GM12878 (cell line): ENCODE results near the gene BRME1. TPM values are rescaled to one million over a fixed set of nuclear protein-coding genes. Genes with fewer than 3 reads are reported as not detected.

Experiments
- ATF7 ChIP-seq: fragments of 450-650 bp; IDR thresholded peaks from 2 replicates; pipeline ENCODE4 v1.6.1; 2016; ENCODE audit warnings: low read depth, mild to moderate bottlenecking
- BMI1 ChIP-seq: fragments of 450-650 bp; IDR thresholded peaks from 2 replicates; pipeline ENCODE4 v1.6.1; 2016; ENCODE audit warnings: mild to moderate bottlenecking, moderate library complexity, borderline replicate concordance
- CBFB ChIP-seq: IDR thresholded peaks from 2 replicates; pipeline ENCODE4 v1.6.1; 2016; ENCODE audit warnings: antibody characterized with exemption, low read depth
- EGR1 ChIP-seq, 2 experiments: IDR thresholded peaks; 1 replicate in 1 of 2; 2 replicates in 1 of 2; pipeline ENCODE4 v1.6.1; 2011 to 2012; ENCODE audit warnings: low read depth in 2 of 2, low read length in 2 of 2, borderline replicate concordance in 1 of 2, mild to moderate bottlenecking in 1 of 2, moderate library complexity in 1 of 2
- GABPA ChIP-seq: IDR thresholded peaks from 2 replicates; pipeline ENCODE4 v1.6.1; 2014; ENCODE audit warnings: antibody characterized with exemption, low read depth, mild to moderate bottlenecking, inconsistent platforms
- KAT2A ChIP-seq: conservative IDR thresholded peaks from 2 replicates; pipeline ENCODE4 v1.6.1; 2011; ENCODE audit warnings: low read depth, low read length; ENCODE audit not compliant: control insufficient read depth
- MTA2 ChIP-seq: fragments of 450-650 bp; IDR thresholded peaks from 2 replicates; pipeline ENCODE4 v1.6.1; 2016; ENCODE audit warnings: low read depth, mild to moderate bottlenecking, moderate library complexity
- PKNOX1 ChIP-seq: fragments of 450-650 bp; IDR thresholded peaks from 2 replicates; pipeline ENCODE4 v1.6.1; 2016; ENCODE audit warnings: mild to moderate bottlenecking
- RBBP5 ChIP-seq: fragments of 200-600 bp; sonication (generic); conservative IDR thresholded peaks from 2 replicates; pipeline ENCODE4 v1.6.1; 2016
- RUNX3 ChIP-seq: IDR thresholded peaks from 2 replicates; pipeline ENCODE4 v1.6.1; 2012; ENCODE audit warnings: low read length, inconsistent platforms
- SREBF2 ChIP-seq: IDR thresholded peaks from 2 replicates; pipeline ENCODE4 v1.6.1; 2012; ENCODE audit warnings: mild to moderate bottlenecking, low read length
- YBX1 ChIP-seq: fragments of 450-650 bp; IDR thresholded peaks from 2 replicates; pipeline ENCODE4 v1.6.1; 2016; ENCODE audit warnings: antibody characterized with exemption
- ZBTB40 ChIP-seq: fragments of 450-650 bp; IDR thresholded peaks from 2 replicates; pipeline ENCODE4 v1.6.1; 2016; ENCODE audit warnings: mild to moderate bottlenecking, moderate library complexity, borderline replicate concordance
- ZNF592 ChIP-seq: fragments of 450-650 bp; IDR thresholded peaks from 2 replicates; pipeline ENCODE4 v1.6.1; 2017; ENCODE audit warnings: mild to moderate bottlenecking, moderate library complexity
- ZNF687 ChIP-seq: fragments of 450-650 bp; IDR thresholded peaks from 2 replicates; pipeline ENCODE4 v1.6.1; 2017; ENCODE audit warnings: mild to moderate bottlenecking, moderate library complexity
- polyA plus RNA-seq, 11 experiments: library from polyadenylated mRNA; depleted of rRNA in 4 of 11; unstranded in 6 of 11; stranded (reverse) in 5 of 11; fragments of >200 nt; fragmentation: Nextera tagmentation in 4 of 11; fragmentation: Illumina TruSeq in 1 of 11; extraction: Ambion mirVana in 4 of 11; extraction: Trizol in 1 of 11; gene quantifications; 1 replicate in 1 of 11; 2 replicates in 10 of 11; pipeline versions ENCODE4 v1.2.1 to v1.2.3, GENCODE V29; 2011 to 2016; ENCODE audit warnings: inconsistent platforms in 2 of 11, missing spikeins in 2 of 11, low read depth in 1 of 11
- total RNA-seq, 4 experiments: library from RNA; depleted of rRNA in 3 of 4; stranded (reverse); fragments of >200 nt in 3 of 4; fragmentation: Illumina TruSeq in 1 of 4; extraction: Trizol in 1 of 4; gene quantifications; 2 replicates each; pipeline versions ENCODE4 v1.2.1 to v1.2.3, GENCODE V29; 2013 to 2021

The BRME1 gene
- total and polyA plus RNA-seq, 10 of the 15 experiments (the other 5 are each of a cell fraction or from before 2014, with no cell fraction given) = 0.07 to 2.2 (median 1.1) TPM; not detected in 1

GRCh38 chr19:13868663-13869062 lies 37.3 kb downstream of the BRME1 start (continued):
- no peak for TF ChIP-seq ZBTB40
- no peak for TF ChIP-seq ATF7
- TF ChIP-seq EGR1 (IDR thresholded peaks at IDR 0.05; ENCODE audit: borderline replicate concordance in 1 of 2, low read depth in 2 of 2, low read length in 2 of 2) = peak in 1 of 2 experiments; percentile 40; a peak in 1 of 3 replicates
- no peak for TF ChIP-seq YBX1
- no peak for TF ChIP-seq CBFB
- no peak for TF ChIP-seq ZNF687
- TF ChIP-seq MTA2 = peak; percentile 35; the same call in 1 of the 2 replicates
- peak; percentile 40; the same call in 1 of the 2 replicates for TF ChIP-seq PKNOX1
- no peak for TF ChIP-seq GABPA
- TF ChIP-seq RBBP5 = no peak
- TF ChIP-seq ZNF592 = no peak
- TF ChIP-seq SREBF2 = no peak
- TF ChIP-seq KAT2A = no peak
- no peak for TF ChIP-seq BMI1
- TF ChIP-seq RUNX3 = no peak
